Prostate gland (tissue), 2 donors: Measurements from ENCODE around the gene PRPF4.

Source experiments
- POLR2A ChIP-seq: fragments of 450-650 bp; IDR thresholded peaks from one replicate; pipeline ENCODE4 v1.6.1; 2016; ENCODE audit warnings: antibody characterized with exemption, mild to moderate bottlenecking
- POLR2AphosphoS5 ChIP-seq: sonication (generic); formaldehyde crosslinking; IDR thresholded peaks from one replicate; pipeline ENCODE4 v1.6.1; 2017; ENCODE audit warnings: antibody characterized with exemption
- TF ChIP-seq, protein P1 (sequence below), 4 experiments: fragments of 200-600 bp in 2 of 4; fragments of 450-650 bp in 2 of 4; sonication (generic) in 2 of 4; IDR thresholded peaks; 1 replicate in 3 of 4; 2 replicates in 1 of 4; pipeline ENCODE4 v1.5.1; 2016 to 2019; ENCODE audit warnings: antibody characterized with exemption in 4 of 4, mild to moderate bottlenecking in 2 of 4, moderate library complexity in 2 of 4

DNA sequence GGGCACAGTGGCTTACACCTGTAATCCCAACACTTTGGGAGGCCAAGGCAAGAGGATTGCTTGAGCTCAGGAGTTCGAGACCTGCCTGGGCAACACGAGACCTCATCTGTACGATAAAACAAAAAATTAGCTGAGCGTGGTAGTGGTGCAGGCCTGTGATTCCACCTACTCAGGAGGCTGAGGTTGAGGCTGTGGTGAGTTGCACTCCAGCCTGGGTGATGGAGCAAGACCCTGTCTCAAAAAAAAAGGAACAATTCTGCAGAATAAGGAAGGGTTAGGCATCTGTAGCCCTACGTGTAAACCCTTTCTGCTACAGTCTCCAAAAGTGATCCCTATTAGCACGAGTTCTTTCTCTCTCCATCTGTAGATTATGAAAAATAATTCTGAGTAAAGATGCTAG is 20.0 kb upstream of the PRPF4 start:
- TF ChIP-seq, protein P1, sequence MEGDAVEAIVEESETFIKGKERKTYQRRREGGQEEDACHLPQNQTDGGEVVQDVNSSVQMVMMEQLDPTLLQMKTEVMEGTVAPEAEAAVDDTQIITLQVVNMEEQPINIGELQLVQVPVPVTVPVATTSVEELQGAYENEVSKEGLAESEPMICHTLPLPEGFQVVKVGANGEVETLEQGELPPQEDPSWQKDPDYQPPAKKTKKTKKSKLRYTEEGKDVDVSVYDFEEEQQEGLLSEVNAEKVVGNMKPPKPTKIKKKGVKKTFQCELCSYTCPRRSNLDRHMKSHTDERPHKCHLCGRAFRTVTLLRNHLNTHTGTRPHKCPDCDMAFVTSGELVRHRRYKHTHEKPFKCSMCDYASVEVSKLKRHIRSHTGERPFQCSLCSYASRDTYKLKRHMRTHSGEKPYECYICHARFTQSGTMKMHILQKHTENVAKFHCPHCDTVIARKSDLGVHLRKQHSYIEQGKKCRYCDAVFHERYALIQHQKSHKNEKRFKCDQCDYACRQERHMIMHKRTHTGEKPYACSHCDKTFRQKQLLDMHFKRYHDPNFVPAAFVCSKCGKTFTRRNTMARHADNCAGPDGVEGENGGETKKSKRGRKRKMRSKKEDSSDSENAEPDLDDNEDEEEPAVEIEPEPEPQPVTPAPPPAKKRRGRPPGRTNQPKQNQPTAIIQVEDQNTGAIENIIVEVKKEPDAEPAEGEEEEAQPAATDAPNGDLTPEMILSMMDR (IDR thresholded peaks at IDR 0.05): no peak
- TF ChIP-seq POLR2AphosphoS5 (no peak), POLR2A (no peak)
